ENCODE data around the gene MBD5.
"Not testable (repeated sequence)": the region's sequence is repeated elsewhere in the genome, so short reads cannot be mapped to it uniquely, and the experiment has no call there.

The MBD5 gene

GRCh38 chr2:148008411-148008810, 12.5 kb upstream of the MBD5 start:
- not testable (repeated sequence) for H3K27me3 Mint-ChIP-seq (ENCODE audit: low read depth); H3K4me1 Mint-ChIP-seq (ENCODE audit: low read depth); H3K27ac Mint-ChIP-seq; H3K4me3 Mint-ChIP-seq
- peaks cover 25% of the 10 kb centered on the region for H3K9me3 Mint-ChIP-seq
- peaks cover 16% of the 10 kb centered on the region for H3K36me3 Mint-ChIP-seq (ENCODE audit: low read depth)

DNA sequence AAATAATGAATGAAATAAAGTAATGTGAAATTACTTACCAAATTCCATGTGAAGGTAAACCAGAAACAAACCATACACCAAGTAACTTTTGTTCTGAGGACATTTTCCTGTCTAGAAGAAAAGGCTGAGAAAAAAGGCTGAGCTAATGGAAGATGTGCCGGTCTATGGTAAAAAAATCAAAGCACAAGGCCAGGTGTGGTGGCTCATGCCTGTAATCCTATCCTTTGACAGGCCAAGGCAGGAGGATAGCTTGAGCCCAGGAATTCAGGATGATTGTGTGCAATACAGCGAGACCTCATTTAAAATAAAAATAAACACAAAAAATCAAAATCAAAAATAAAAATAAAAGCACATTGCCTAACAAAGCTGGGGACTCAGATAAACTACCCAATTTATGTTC, 7.0 kb upstream of the MBD5 start:
- peaks cover 13% of the 10 kb centered on the region for H3K9me3 Mint-ChIP-seq
- H3K27me3 Mint-ChIP-seq (ENCODE audit: low read depth) = no peaks in the 10 kb centered on the region
- no peak overlapping the region for H3K27ac Mint-ChIP-seq
- no peak overlapping the region for H3K4me3 Mint-ChIP-seq
- H3K36me3 Mint-ChIP-seq (ENCODE audit: low read depth) = peaks cover 4% of the 10 kb centered on the region
- peaks cover 12% of the 10 kb centered on the region for H3K4me1 Mint-ChIP-seq (ENCODE audit: low read depth)

GRCh38 chr2:148014616-148015015, 6.3 kb upstream of the MBD5 start:
- H3K4me3 Mint-ChIP-seq = no peak overlapping the region
- peaks cover 13% of the 10 kb centered on the region for H3K4me1 Mint-ChIP-seq (ENCODE audit: low read depth)
- H3K27me3 Mint-ChIP-seq (ENCODE audit: low read depth) = no peaks in the 10 kb centered on the region
- no peak overlapping the region for H3K27ac Mint-ChIP-seq
- H3K9me3 Mint-ChIP-seq = peaks cover 10% of the 10 kb centered on the region
- peaks cover 3% of the 10 kb centered on the region for H3K36me3 Mint-ChIP-seq (ENCODE audit: low read depth)

- peak within 1 kb of the TSS; percentile 100 for H3K4me3 Mint-ChIP-seq
- H3K27me3 Mint-ChIP-seq (ENCODE audit: low read depth) = no peaks in the 10 kb centered on the region
Observed at GRCh38 chr2:148020111-148021058, 506 bp upstream of the MBD5 start, which contains the start of gene ORC4. TSS of gene ORC4 (minus strand) at chr2:148020737. CDS start at chr2:147975958, 44,779 bp downstream.

DNA sequence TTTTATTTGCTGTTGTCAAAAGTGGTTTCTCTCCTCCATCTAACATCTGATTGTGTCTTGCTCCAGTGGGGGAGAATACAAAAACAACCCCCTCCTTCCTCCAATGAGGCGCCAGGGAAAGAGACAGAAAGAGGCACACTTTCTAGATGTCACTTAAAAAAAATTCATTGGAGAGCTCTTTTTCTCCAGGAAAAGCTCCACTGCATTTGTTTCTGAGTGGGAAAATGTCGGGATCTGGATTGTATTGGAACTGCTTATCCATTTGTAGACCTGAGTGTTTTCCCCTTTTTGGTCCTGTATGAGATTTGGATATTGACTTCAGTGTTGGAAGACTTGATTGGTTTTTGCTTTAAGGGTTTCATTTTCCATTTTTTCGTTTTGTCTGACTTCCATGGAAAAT, 995 bp downstream of the MBD5 start:
- Mint-ChIP-seq H3K27ac (peak overlapping the region; percentile 99), H3K4me3 (peak overlapping the region; percentile 100), H3K9me3 (no peaks in the 10 kb centered on the region), H3K36me3 (ENCODE audit: low read depth) (peaks cover 5% of the 10 kb centered on the region), H3K4me1 (ENCODE audit: low read depth) (peaks cover 35% of the 10 kb centered on the region), H3K27me3 (ENCODE audit: low read depth) (no peaks in the 10 kb centered on the region)

More at GRCh38 chr2:148020111-148021058, 506 bp upstream of the MBD5 start, which contains the start of gene ORC4:
- H3K4me1 Mint-ChIP-seq (ENCODE audit: low read depth) = peaks cover 35% of the 10 kb centered on the region
- peaks cover 7% of the 10 kb centered on the region for H3K36me3 Mint-ChIP-seq (ENCODE audit: low read depth)
- H3K9me3 Mint-ChIP-seq = no peaks in the 10 kb centered on the region
- H3K27ac Mint-ChIP-seq = peak within 1 kb of the TSS; percentile 99

DNA sequence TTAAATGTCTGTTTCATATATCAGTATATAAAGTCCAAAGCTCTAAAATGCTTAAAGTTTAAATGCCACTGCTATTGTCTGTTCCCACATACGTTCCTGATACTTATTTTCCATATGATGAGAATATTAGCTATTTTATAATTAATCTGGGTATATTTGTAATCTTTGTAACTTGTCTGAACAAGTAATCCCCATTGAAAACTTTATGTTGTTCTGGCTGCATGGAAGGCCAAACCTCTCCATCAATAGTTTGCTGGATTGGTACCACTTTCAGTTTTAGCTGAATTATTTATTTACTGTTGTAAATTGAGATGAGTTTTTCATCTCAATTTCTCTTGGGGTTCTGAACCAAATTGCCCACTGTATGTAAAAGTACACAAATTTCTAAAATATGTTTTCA, 1.5 kb downstream of the MBD5 start:
- Mint-ChIP-seq H3K9me3 (no peaks in the 10 kb centered on the region), H3K36me3 (ENCODE audit: low read depth) (peaks cover 5% of the 10 kb centered on the region), H3K27ac (peak overlapping the region; percentile 99), H3K4me3 (peak overlapping the region; percentile 100), H3K27me3 (ENCODE audit: low read depth) (no peaks in the 10 kb centered on the region), H3K4me1 (ENCODE audit: low read depth) (peaks cover 35% of the 10 kb centered on the region)

- Mint-ChIP-seq H3K36me3 (ENCODE audit: low read depth) (peaks cover 5% of the 10 kb centered on the region), H3K4me1 (ENCODE audit: low read depth) (peaks cover 32% of the 10 kb centered on the region), H3K27me3 (ENCODE audit: low read depth) (no peaks in the 10 kb centered on the region), H3K9me3 (no peaks in the 10 kb centered on the region), H3K4me3 (peak overlapping the region; percentile 100), H3K27ac (peak overlapping the region; percentile 60)
Observed at GRCh38 chr2:148022882-148023281, 2.0 kb downstream of the MBD5 start.

- Mint-ChIP-seq H3K9me3 (no peaks in the 10 kb centered on the region), H3K4me1 (ENCODE audit: low read depth) (peaks cover 25% of the 10 kb centered on the region), H3K27me3 (ENCODE audit: low read depth) (no peaks in the 10 kb centered on the region), H3K36me3 (ENCODE audit: low read depth) (peaks cover 5% of the 10 kb centered on the region), H3K27ac (peak overlapping the region; percentile 93), H3K4me3 (peak overlapping the region; percentile 100)
Observed at GRCh38 chr2:148023861-148024260, 3.0 kb downstream of the MBD5 start.

DNA sequence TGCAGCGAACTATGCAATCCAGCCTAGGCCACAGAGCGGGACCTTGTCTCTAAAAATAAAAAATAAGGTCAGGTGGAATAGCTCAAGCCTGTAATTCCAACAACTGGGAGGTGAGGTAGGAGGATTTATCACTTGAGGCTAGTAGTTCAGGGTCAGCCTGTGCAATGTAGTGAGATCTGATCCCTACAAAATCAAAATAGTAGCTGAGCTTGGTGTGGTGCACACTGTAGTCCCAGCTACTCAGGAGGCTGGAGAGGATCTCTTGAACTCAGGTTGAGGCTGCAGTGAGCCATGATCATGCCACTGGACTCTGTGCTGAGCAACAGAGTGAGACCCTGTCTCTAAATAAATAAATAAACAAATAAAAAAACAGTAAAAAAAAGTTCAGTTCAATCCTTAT, 5.7 kb downstream of the MBD5 start:
- H3K4me1 Mint-ChIP-seq (ENCODE audit: low read depth) = peaks cover 23% of the 10 kb centered on the region
- H3K9me3 Mint-ChIP-seq = no peaks in the 10 kb centered on the region
- no peak overlapping the region for H3K27ac Mint-ChIP-seq
- no peaks in the 10 kb centered on the region for H3K27me3 Mint-ChIP-seq (ENCODE audit: low read depth)
- H3K36me3 Mint-ChIP-seq (ENCODE audit: low read depth) = peaks cover 2% of the 10 kb centered on the region
- no peak overlapping the region for H3K4me3 Mint-ChIP-seq

GRCh38 chr2:148027822-148028221, 6.9 kb downstream of the MBD5 start:
- H3K27ac Mint-ChIP-seq = no peak overlapping the region
- peaks cover 20% of the 10 kb centered on the region for H3K4me1 Mint-ChIP-seq (ENCODE audit: low read depth)

DNA sequence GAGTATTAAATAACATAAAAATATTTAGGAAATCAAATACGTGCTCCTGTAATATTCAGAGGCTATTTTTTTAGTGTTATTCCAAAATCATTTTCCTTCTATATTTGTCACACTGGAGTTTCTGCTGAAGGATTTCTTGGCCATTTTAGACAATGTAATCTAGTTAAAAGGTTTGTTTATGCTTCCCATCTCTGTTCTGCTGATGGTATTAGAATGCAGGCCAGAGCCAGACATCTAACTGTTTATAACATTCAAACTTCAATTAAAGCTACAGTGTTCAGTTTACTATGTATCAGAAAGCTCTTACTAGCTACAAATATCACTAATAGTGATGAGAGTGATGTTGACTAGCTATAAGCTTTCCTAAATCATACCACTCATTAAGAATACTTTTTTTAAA, 7.9 kb downstream of the MBD5 start:
- Mint-ChIP-seq H3K27me3 (ENCODE audit: low read depth) (no peaks in the 10 kb centered on the region), H3K9me3 (no peaks in the 10 kb centered on the region), H3K4me3 (no peak overlapping the region), H3K27ac (no peak overlapping the region), H3K4me1 (ENCODE audit: low read depth) (peaks cover 12% of the 10 kb centered on the region), H3K36me3 (ENCODE audit: low read depth) (no peaks in the 10 kb centered on the region)

More at GRCh38 chr2:148027822-148028221, 6.9 kb downstream of the MBD5 start:
- Mint-ChIP-seq H3K36me3 (ENCODE audit: low read depth) (peaks cover 2% of the 10 kb centered on the region), H3K9me3 (no peaks in the 10 kb centered on the region), H3K27me3 (ENCODE audit: low read depth) (no peaks in the 10 kb centered on the region), H3K4me3 (no peak overlapping the region)

- peaks cover 3% of the 10 kb centered on the region for H3K4me1 Mint-ChIP-seq (ENCODE audit: low read depth)
- peaks cover 3% of the 10 kb centered on the region for H3K36me3 Mint-ChIP-seq (ENCODE audit: low read depth)
- H3K9me3 Mint-ChIP-seq = no peaks in the 10 kb centered on the region
- no peak overlapping the region for H3K4me3 Mint-ChIP-seq
- no peak overlapping the region for H3K27ac Mint-ChIP-seq
- H3K27me3 Mint-ChIP-seq (ENCODE audit: low read depth) = no peaks in the 10 kb centered on the region
Observed at GRCh38 chr2:148031152-148031551, 10.3 kb downstream of the MBD5 start.

DNA sequence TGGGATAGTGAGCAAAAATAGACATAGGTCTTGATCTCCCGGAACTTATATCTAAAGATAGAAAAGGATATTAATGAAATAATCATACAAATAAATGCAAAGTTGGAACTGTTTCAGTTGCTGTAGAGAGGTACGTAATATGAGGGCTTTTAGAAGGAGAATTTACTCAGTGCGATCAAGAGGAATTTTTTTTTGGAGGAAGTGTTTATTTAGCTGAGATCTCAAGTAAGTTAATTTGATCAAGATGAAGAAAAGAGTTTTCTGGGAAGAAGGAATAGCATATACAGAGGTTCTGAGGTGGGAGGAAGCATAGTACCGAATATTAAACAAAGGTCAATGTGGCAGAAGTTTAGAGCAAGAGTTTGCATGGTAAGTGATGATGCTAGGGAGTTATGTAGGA, 11.3 kb downstream of the MBD5 start:
- H3K9me3 Mint-ChIP-seq = no peaks in the 10 kb centered on the region
- peaks cover 3% of the 10 kb centered on the region for H3K36me3 Mint-ChIP-seq (ENCODE audit: low read depth)
- peaks cover 3% of the 10 kb centered on the region for H3K4me1 Mint-ChIP-seq (ENCODE audit: low read depth)
- H3K27me3 Mint-ChIP-seq (ENCODE audit: low read depth) = no peaks in the 10 kb centered on the region
- no peak overlapping the region for H3K4me3 Mint-ChIP-seq
- H3K27ac Mint-ChIP-seq = no peak overlapping the region

DNA sequence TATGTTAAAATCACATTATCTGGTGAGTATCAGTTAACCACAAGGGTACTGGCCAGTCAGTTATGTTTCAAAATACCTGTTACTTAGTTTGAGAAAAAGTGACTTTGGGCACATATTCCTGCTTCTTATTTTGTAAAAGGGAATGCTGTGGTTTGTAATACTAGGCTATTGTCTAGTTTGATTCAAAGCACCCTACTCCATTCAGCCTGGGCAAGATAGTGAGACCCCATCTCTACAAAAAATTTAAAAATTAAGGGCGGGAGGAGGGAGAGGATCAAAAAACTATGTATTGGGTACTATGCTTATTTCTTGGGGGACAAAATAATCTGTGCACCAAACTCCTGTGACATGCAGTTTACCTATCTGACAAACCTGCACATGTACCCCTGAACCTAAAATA, 18.9 kb downstream of the MBD5 start:
- Mint-ChIP-seq H3K27me3 (ENCODE audit: low read depth) (no peaks in the 10 kb centered on the region), H3K36me3 (ENCODE audit: low read depth) (peaks cover 4% of the 10 kb centered on the region), H3K9me3 (no peaks in the 10 kb centered on the region)

DNA sequence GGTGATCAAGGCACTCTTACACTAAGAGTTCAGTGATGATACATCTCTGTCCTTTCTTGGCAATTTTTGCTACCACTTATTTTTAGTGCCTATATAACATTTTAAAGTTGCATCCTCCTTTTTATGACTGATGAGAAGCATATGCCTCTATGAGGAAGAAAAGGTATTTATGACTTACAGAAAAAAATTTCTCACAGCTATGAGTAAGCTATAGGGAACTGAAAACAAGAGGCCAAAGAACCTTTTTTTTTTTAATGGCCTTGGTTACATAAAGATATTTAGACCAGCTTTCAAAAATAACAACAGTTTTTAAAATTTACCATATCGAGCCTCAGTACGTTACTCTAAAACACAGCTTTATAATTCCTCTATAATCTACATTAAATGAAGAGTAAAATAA, 21.3 kb downstream of the MBD5 start:
- Mint-ChIP-seq H3K4me3 (no peak overlapping the region), H3K27ac (no peak overlapping the region), H3K4me1 (ENCODE audit: low read depth) (peaks cover 7% of the 10 kb centered on the region), H3K9me3 (no peaks in the 10 kb centered on the region), H3K36me3 (ENCODE audit: low read depth) (peaks cover 4% of the 10 kb centered on the region), H3K27me3 (ENCODE audit: low read depth) (no peaks in the 10 kb centered on the region)

More for the DNA sequence above, 18.9 kb downstream of the MBD5 start:
- Mint-ChIP-seq H3K27ac (no peak overlapping the region), H3K4me1 (ENCODE audit: low read depth) (no peaks in the 10 kb centered on the region), H3K4me3 (no peak overlapping the region)
